22Rv1 (cell line): ENCODE data around the gene DPP3.
"Not testable (repeated sequence)": the region's sequence is repeated elsewhere in the genome, so short reads cannot be mapped to it uniquely, and the experiment has no call there.

Experiments used
- H3K27ac ChIP-seq: fragments of 450-650 bp; 2 replicates; pipeline ENCODE4 v1.5.1; 2017
- ZFX ChIP-seq: fragments of 450-650 bp; IDR thresholded peaks from 2 replicates; pipeline ENCODE4 v1.6.1; 2017; ENCODE audit warnings: antibody characterized with exemption, borderline replicate concordance
- TF ChIP-seq, protein P1 (sequence below): fragments of 450-650 bp; IDR thresholded peaks from 2 replicates; pipeline ENCODE4 v1.5.1; 2017; ENCODE audit warnings: mild to moderate bottlenecking

Gene DPP3

GRCh38 chr11:66459138-66459778 lies 21.0 kb upstream of the DPP3 start:
- TF ChIP-seq, protein P1, sequence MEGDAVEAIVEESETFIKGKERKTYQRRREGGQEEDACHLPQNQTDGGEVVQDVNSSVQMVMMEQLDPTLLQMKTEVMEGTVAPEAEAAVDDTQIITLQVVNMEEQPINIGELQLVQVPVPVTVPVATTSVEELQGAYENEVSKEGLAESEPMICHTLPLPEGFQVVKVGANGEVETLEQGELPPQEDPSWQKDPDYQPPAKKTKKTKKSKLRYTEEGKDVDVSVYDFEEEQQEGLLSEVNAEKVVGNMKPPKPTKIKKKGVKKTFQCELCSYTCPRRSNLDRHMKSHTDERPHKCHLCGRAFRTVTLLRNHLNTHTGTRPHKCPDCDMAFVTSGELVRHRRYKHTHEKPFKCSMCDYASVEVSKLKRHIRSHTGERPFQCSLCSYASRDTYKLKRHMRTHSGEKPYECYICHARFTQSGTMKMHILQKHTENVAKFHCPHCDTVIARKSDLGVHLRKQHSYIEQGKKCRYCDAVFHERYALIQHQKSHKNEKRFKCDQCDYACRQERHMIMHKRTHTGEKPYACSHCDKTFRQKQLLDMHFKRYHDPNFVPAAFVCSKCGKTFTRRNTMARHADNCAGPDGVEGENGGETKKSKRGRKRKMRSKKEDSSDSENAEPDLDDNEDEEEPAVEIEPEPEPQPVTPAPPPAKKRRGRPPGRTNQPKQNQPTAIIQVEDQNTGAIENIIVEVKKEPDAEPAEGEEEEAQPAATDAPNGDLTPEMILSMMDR = no peak
- TF ChIP-seq ZFX = no peak
- no peak overlapping the region for H3K27ac ChIP-seq

- H3K27ac ChIP-seq = no peak overlapping the region
- TF ChIP-seq, protein P1 = no peak
- TF ChIP-seq ZFX = no peak
These were observed 18.2 kb upstream of the DPP3 start for GRCh38 chr11:66462010-66462409.

DNA sequence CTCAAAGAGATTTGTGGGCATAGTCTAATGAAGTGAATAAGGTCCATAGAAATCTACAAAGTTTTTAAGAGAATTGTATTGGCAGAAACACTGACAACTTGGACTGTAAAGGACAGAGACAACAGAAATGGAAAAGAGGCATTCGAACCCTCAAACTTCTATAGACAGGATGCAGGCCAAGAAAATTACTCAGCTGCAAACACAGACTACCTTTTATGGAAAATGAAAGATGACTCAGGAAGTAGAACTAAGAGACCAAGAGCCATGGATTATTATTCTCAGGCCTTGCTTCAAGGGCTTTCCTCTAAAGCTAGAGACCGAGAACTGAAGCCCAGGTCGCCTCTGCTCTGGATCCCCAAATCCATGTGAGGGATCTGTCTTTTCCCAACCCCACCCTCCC lies 17.3 kb upstream of the DPP3 start:
- no peak overlapping the region for H3K27ac ChIP-seq
- TF ChIP-seq ZFX = no peak
- TF ChIP-seq, protein P1 = no peak

GRCh38 chr11:66464116-66464515 lies 16.1 kb upstream of the DPP3 start:
- H3K27ac ChIP-seq = not testable (repeated sequence)

DNA sequence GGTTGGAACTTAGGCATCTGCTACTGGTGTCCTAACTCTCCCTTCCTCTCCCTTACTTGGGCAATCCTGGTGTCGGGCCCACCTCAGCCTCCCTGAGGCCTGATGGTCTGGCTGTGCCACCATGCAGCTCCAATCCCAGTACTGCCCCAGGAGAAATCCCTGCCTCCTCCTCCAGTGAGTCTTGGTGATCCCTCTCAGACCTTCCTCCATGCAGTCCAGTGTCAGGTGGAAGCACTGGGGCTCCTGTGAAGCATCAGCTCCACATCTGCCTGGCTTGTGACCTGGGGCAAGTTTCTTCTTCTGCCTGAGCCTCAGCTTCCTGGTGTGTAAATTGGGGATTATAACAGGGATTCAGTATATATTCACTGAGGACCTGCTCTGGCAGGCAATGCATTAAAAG lies 15.3 kb upstream of the DPP3 start:
- TF ChIP-seq, protein P1 = no peak
- no peak for TF ChIP-seq ZFX
- no peak overlapping the region for H3K27ac ChIP-seq

GRCh38 chr11:66465373-66466224 lies 14.6 kb upstream of the DPP3 start:
- no peak for TF ChIP-seq ZFX
- TF ChIP-seq, protein P1 = no peak
- no peak overlapping the region for H3K27ac ChIP-seq

DNA sequence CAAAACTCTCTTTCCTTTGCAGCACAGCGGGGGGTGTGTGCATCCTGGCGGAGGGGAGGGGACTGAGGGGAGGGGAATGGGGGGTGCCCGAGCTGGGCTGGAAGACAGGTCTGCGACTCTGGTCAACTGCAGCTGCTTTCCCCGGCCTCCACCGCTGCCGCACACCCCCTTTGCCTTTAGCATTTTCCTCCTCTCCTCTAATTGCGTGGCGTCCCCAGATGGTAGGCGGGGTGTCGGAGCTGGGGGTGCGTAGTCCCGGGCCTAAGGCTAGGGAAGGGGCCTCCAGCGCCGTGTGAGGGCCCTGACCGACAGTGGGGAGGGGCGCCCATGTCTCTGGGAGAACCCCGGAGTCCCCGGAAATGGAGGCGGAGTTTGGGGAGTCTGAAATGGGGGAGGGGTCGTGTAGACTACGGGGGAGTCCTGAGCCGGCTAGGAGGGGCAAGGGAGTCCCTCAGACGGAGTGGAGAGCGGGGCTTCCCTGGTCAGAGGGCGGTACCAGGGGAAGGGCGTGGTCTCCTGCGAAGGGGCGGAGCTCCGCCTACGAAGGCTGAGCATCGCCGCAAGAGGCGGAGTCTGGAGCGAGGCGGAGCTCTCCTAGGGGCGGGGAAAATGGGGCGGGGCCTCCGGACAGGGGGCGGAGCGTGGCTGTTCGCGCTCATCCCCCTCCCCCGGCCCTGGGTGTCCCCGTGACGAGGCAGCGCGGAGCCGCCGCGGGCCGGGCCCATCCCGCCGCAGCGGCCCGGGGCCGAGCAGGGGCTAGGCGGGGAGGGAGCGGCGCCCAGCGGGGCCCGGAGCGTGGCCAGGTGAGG lies 13.8 kb upstream of the DPP3 start, which contains the start of gene PELI3:
PELI3 (plus strand) TSS at position 681 of the 809 bp plus-strand sequence. CDS start 1,224 bp downstream, outside the sequence.
- peak within 1 kb of the TSS; percentile 65 for H3K27ac ChIP-seq
- TF ChIP-seq, protein P1 = no peak
- no peak for TF ChIP-seq ZFX
